IPS-NIHi11 (cell line): ENCODE results near the gene PIK3C2A.

Source experiments
- DNase-seq: peaks from one replicate; pipeline ENCODE4 v3.0.0; 2012; ENCODE audit warnings: mixed read lengths, low spot score

Gene PIK3C2A

GRCh38 chr11:17161515-17161914 lies 46.3 kb downstream of the PIK3C2A start:
- no peak for DNase-seq

DNA sequence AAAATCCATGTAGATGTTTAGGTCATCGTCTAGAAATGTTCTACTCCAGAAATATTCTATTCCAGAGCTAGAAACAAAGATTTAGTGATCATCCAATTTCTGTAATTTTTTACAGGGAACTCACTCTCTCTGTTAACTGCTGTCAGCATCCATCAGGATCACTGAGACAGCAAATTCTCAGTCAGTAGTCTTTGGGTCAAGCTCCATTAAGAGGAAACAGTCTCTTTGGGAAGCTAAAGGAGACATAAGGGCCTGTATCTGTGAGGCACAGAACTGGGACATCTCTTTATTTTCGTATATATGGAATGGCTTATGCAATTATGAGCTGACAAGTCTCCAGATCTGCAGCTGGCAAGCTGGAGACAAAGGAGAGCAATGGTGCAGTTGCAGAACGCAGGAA lies 48.3 kb downstream of the PIK3C2A start:
- no peak for DNase-seq
